SU-DHL-6 (cell line): ENCODE measurements around the gene LLCFC1.

ENCODE experiments used
- H2AFZ ChIP-seq: fragments of 200-600 bp; sonication (generic); 2 replicates; pipeline ENCODE4 v1.6.1; 2014; ENCODE audit warnings: low read depth, mild to moderate bottlenecking, moderate library complexity, mixed read lengths, antibody characterized with exemption, low read length; ENCODE audit not compliant: severe bottlenecking
- H3F3A ChIP-seq: fragments of 200-600 bp; shearing (Covaris generic); 2 replicates; pipeline ENCODE4 v1.6.0; 2016; ENCODE audit warnings: antibody characterized with exemption, mild to moderate bottlenecking; ENCODE audit not compliant: insufficient read depth
- H3K27ac ChIP-seq: fragments of 200-600 bp; sonication (generic); 2 replicates; pipeline ENCODE4 v1.5.1; 2016; ENCODE audit warnings: low read depth, mild to moderate bottlenecking, low read length, moderate library complexity, mixed read lengths
- H3K27me3 ChIP-seq: fragments of 200-600 bp; sonication (generic), shearing (Covaris generic); 2 replicates; pipeline ENCODE4 v1.6.0; 2014; ENCODE audit warnings: mild to moderate bottlenecking, low read length
- H3K36me3 ChIP-seq: fragments of 200-600 bp; sonication (generic); 2 replicates; pipeline ENCODE4 v1.6.1; 2014; ENCODE audit warnings: mild to moderate bottlenecking, low read length, mixed read lengths
- H3K4me2 ChIP-seq: fragments of 300-600, 200-600 bp; shearing (Covaris generic), sonication (generic); 2 replicates; pipeline ENCODE4 v1.6.0; 2014; ENCODE audit warnings: low read length, low read depth, mild to moderate bottlenecking; ENCODE audit not compliant: poor library complexity, severe bottlenecking
- H3K4me3 ChIP-seq: fragments of 200-600 bp; sonication (generic); 2 replicates; pipeline ENCODE4 v1.5.1; 2014; ENCODE audit warnings: antibody characterized with exemption, low read length, mild to moderate bottlenecking, mixed read lengths; ENCODE audit not compliant: insufficient read depth, poor library complexity, severe bottlenecking
- H3K79me2 ChIP-seq: fragments of 200-600 bp; sonication (generic); 2 replicates; pipeline ENCODE4 v1.6.1; 2014; ENCODE audit warnings: mild to moderate bottlenecking, low read length, moderate library complexity; ENCODE audit not compliant: insufficient read depth
- H3K9ac ChIP-seq: fragments of 200-600 bp; sonication (generic); 2 replicates; pipeline ENCODE4 v1.7.0; 2014; ENCODE audit warnings: mild to moderate bottlenecking, low read length
- H3K9me2 ChIP-seq: fragments of 200-600 bp; sonication (generic); replicated peaks from 2 replicates; pipeline ENCODE4 v1.6.1; 2014; ENCODE audit warnings: low read length; ENCODE audit not compliant: insufficient read depth
- H3K9me3 ChIP-seq: fragments of 200-600 bp; sonication (generic); 2 replicates; pipeline ENCODE4 v1.6.1; 2014; ENCODE audit warnings: low read length, mixed read lengths; ENCODE audit not compliant: insufficient read depth
- H4K20me1 ChIP-seq: fragments of 200-600 bp; sonication (generic); 2 replicates; pipeline ENCODE4 v1.6.1; 2014; ENCODE audit warnings: low read depth, mild to moderate bottlenecking, antibody characterized with exemption, low read length, moderate library complexity, mixed read lengths
- CTCF ChIP-seq: fragments of 200-600 bp; sonication (generic); IDR thresholded peaks from one replicate; pipeline ENCODE4 v1.5.1; 2017; ENCODE audit warnings: antibody characterized with exemption, mild to moderate bottlenecking, low read length, moderate library complexity; ENCODE audit not compliant: insufficient read depth, poor library complexity, severe bottlenecking
- EZH2phosphoT487 ChIP-seq: fragments of 200-600 bp; sonication (generic), shearing (Covaris generic); conservative IDR thresholded peaks from 2 replicates; pipeline ENCODE4 v1.6.1; 2018; ENCODE audit warnings: mild to moderate bottlenecking, antibody characterized with exemption, low read length, moderate library complexity, mixed read lengths

The LLCFC1 gene

GRCh38 chr7:142910031-142910433 lies 29.3 kb upstream of the LLCFC1 start:
- H4K20me1 ChIP-seq = no peaks in the 10 kb centered on the region
- no peak overlapping the region for H2AFZ ChIP-seq
- no peak overlapping the region for H3K4me2 ChIP-seq
- TF ChIP-seq EZH2phosphoT487 = no peak
- TF ChIP-seq CTCF = no peak
- H3K9me3 ChIP-seq = no peaks in the 10 kb centered on the region
- no peaks in the 10 kb centered on the region for H3K27me3 ChIP-seq
- H3K4me3 ChIP-seq = no peak overlapping the region
- H3K79me2 ChIP-seq = no peaks in the 10 kb centered on the region
- H3K9ac ChIP-seq = no peak overlapping the region
- H3K27ac ChIP-seq = no peak overlapping the region
- H3F3A ChIP-seq = no peaks in the 10 kb centered on the region
- no peaks in the 10 kb centered on the region for H3K9me2 ChIP-seq
- H3K36me3 ChIP-seq = no peaks in the 10 kb centered on the region

GRCh38 chr7:142910481-142910880 lies 28.8 kb upstream of the LLCFC1 start:
- no peak overlapping the region for H3K27ac ChIP-seq
- no peaks in the 10 kb centered on the region for H3F3A ChIP-seq
- H3K79me2 ChIP-seq = no peaks in the 10 kb centered on the region
- no peaks in the 10 kb centered on the region for H3K27me3 ChIP-seq
- no peak overlapping the region for H3K9ac ChIP-seq
- H3K9me2 ChIP-seq = no peaks in the 10 kb centered on the region
- no peaks in the 10 kb centered on the region for H3K9me3 ChIP-seq
- H4K20me1 ChIP-seq = no peaks in the 10 kb centered on the region
- no peak overlapping the region for H2AFZ ChIP-seq
- H3K36me3 ChIP-seq = no peaks in the 10 kb centered on the region
- H3K4me3 ChIP-seq = no peak overlapping the region
- no peak for TF ChIP-seq CTCF
- no peak for TF ChIP-seq EZH2phosphoT487
- H3K4me2 ChIP-seq = no peak overlapping the region

- Histone ChIP-seq H3K4me2 (no peak overlapping the region), H4K20me1 (no peaks in the 10 kb centered on the region), H3K4me3 (no peak overlapping the region), H2AFZ (no peak overlapping the region), H3K27ac (no peak overlapping the region), H3K9me3 (no peaks in the 10 kb centered on the region), H3K36me3 (no peaks in the 10 kb centered on the region), H3K27me3 (no peaks in the 10 kb centered on the region), H3K9me2 (no peaks in the 10 kb centered on the region), H3K9ac (no peak overlapping the region), H3F3A (no peaks in the 10 kb centered on the region), H3K79me2 (no peaks in the 10 kb centered on the region)
- TF ChIP-seq CTCF (no peak), EZH2phosphoT487 (no peak)
These were observed 26.2 kb upstream of the LLCFC1 start for GRCh38 chr7:142913051-142913450.
